Fibroblast of skin of right biceps (primary cell): ENCODE results near the gene DDTL.
A peak's percentile ranks its signal among the peaks of the same experiment; 100 is the strongest.
"Not testable (repeated sequence)": the region's sequence is repeated elsewhere in the genome, so short reads cannot be mapped to it uniquely, and the experiment has no call there.

Experiments used
- DNase-seq: peaks from one replicate; pipeline ENCODE4 v3.0.0-alpha.2; 2013

The DDTL gene

GRCh38 chr22:23970816-23971486 lies 4.3 kb downstream of the DDTL start:
- no peak for DNase-seq

DNA sequence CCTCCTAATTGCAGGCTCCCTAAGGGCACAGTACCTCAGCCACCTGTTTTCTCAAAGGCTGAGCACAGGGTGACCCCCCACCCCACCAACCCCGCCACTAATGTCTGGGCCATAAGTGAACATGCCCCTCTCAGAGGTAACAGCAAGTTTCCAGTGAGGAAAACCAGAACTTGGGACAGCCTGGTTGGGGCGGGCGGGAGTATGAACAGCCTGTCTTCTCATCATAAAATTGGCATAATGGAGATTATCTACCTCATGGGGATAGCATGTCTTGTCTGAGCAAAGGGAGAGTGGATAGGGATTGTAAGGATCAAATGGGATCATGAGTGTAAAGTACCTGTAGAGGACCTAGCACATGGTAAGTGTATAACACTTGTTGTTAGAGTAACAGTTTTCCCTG lies 5.2 kb downstream of the DDTL start:
- DNase-seq: not testable (repeated sequence)

- not testable (repeated sequence) for DNase-seq
These were observed 7.7 kb downstream of the DDTL start, which contains the start of gene DDT for GRCh38 chr22:23974345-23974744. TSS of gene DDT (minus strand) at chr22:23974441. CDS start at chr22:23974414, 27 bp downstream.

DNA sequence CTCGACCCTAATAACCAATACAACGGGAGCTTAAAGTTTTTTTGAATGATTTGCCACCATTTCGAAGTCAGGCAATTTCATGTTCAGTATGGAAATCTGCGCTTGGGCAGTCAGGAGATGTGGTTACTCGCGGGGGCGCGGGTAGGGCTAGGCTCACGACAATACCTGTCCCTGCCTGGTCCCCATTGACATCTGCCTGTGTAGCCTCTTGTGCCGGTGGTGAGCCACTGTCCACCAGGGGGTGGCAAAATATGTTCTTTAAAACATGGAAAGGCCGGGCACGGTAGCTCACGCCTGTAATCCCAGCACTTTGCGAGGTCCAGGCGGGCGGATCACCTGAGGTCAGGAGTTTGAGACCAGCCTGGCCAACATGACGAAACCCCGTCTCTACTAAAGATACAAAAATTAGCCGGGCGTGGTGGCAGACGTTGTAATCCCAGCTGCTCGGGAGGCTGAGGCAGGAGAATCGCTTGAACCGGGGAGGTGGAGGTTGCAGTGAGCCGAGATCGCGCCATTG lies 8.2 kb downstream of the DDTL start:
- DNase-seq: not testable (repeated sequence)

- DNase-seq: not testable (repeated sequence)
These were observed 10.6 kb downstream of the DDTL start for GRCh38 chr22:23977304-23977703.

GRCh38 chr22:23979557-23980240 lies 13.0 kb downstream of the DDTL start, which contains the start of gene GSTT2:
TSS of gene GSTT2 (plus strand) at chr22:23980134.
- DNase-seq: not testable (repeated sequence)

DNA sequence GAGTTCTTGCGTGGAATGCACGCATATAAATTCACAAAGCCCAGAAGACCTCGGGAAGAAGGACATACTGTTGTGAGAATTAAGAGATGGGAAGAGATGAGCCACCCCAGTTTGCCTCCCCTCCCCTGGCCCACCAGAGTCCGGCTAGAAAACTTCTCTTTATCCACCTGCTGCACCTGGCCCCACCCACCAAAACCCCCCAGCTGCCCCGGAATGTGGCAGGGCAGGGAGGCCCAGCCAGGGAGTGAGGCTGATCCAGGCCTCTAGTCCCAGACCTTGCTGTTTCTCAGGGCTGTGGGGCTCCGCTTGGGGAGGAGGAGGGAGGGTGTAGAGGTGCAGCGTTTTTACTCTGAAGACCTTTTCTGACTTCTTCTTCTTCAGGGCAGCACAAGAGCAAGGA lies 13.9 kb downstream of the DDTL start:
- not testable (repeated sequence) for DNase-seq

DNA sequence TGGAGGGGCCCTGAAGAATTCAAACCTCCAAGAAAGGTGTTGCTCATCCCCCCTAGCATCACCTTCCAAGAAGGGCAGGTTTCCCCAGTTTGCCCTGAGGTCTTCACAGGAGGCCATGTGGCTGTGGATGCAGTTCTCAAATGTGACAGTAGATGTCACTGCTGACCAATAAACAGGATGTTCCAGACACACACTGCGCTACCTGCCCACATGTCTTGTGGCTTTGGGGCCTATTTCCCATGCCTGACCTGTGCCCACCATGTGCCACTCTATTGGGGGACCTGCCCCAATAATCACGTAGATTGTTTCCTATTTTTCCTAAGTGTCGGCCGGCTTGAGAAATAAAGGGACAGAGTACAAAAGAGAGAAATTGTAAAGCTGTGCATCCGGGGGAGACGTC lies 17.7 kb downstream of the DDTL start:
- DNase-seq: peak; percentile 30

DNA sequence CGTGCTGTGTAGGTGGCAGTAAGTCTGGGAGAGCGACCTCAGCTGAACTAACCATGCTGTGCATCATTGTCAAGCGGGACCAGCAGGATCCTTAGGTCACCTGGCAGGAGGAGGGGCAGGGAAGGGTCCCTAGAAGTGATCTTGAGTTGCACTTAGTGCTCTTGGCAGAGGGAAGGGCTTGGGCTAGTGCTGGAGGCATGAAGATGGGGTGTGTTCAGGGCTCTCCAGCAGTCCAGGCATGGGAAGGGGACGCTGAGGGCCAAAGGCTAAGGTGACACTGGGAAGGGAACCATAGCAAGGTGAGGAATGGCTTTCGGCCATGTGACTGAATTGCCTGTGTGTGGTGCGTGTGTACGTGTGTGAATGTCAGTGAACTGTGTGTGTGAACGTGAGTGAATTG lies 19.4 kb downstream of the DDTL start:
- not testable (repeated sequence) for DNase-seq

GRCh38 chr22:23986538-23987178 lies 20.0 kb downstream of the DDTL start:
- not testable (repeated sequence) for DNase-seq

- not testable (repeated sequence) for DNase-seq
These were observed 23.0 kb downstream of the DDTL start for GRCh38 chr22:23989583-23990244.

DNA sequence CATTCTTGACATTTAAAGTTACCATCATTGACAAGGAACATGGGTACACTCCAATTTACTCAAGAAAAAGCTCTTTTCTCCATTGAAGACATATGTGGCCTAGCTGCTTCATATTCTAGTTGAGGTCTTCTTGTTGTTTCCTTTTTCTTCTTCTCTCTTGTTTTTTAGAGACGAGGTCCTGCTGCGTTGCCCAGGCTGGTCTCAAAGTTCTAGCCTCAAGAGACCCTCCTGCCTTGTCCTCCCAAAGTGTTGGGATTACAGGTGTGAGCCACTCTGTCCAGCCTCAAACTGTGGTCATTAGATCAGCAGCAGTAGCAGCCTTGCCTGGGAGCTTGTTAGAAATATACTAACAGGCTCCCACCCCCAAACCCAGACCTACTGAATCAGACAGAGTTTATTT lies 26.4 kb downstream of the DDTL start:
- DNase-seq: not testable (repeated sequence)

- DNase-seq: not testable (repeated sequence)
These were observed 27.0 kb downstream of the DDTL start for GRCh38 chr22:23993581-23994177.

GRCh38 chr22:23997092-23997491 lies 30.4 kb downstream of the DDTL start:
- no peak for DNase-seq

DNA sequence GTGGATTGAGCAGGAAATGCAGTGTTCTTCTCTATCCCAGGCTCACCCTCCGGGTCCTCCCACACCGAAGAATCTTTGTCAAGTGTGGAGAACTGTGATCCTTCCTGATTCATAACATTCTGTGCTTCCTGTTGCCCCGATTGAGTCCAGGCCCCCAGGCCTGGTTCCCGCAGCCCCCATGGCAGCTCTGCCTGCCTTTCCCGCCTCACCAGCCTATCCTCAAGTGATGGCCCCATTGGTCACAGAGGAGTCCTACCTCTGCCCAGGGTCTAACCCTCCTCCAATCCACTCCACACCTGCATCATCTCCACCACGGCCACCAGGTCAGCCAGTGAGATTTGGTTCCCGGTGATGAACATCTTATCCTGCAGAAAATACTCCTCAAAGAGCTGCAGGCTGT lies 33.1 kb downstream of the DDTL start:
- DNase-seq: not testable (repeated sequence)

GRCh38 chr22:24001314-24001713 lies 34.6 kb downstream of the DDTL start:
- DNase-seq: no peak

- DNase-seq: no peak
These were observed 35.6 kb downstream of the DDTL start for GRCh38 chr22:24002272-24002671.

GRCh38 chr22:24002851-24003250 lies 36.2 kb downstream of the DDTL start:
- no peak for DNase-seq

DNA sequence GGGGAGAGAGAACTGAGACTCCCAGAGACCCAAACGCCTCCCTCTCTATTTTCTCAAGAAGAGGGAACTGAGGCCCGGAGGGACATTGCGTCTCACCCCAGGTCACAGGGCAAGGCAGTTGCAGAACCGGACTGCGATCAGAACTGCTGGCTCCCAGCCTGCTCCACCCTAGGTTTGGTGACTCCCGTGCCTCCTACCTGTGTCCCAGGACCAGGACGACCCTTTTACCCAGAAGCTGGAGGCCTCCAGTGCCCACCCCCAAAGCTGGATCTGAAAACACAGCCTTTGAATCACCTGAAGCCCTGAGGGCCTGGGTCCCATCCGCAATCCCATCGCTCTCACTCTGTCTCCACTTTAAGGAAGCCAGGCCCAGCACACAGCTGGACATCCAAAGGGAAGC lies 37.2 kb downstream of the DDTL start:
- no peak for DNase-seq

DNA sequence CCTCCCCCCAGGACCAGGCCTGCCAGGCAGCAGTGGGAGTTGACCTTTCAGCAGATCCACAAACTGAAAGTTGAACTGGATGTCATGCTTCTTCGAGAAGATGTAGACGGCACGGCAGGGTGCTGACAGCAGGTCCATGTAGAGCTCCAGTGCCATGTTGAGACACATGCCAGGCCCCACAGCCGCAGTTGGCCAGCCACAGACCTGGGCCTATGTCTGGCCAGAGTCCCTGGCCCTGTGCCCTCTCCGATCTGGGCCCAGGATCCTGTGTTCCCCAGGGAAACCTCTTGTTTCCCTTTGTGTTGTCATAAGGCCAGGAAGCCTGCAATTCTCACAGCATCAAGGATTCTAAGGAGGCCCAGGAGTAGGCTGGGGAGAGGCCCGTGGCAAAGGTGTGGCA lies 38.5 kb downstream of the DDTL start, which contains the start of gene GSTT4:
TSS of gene GSTT4 (minus strand) at position 253 of the 400 bp plus-strand sequence. CDS start at position 156, 97 bp downstream.
- DNase-seq: no peak

GRCh38 chr22:24006207-24006913 lies 39.7 kb downstream of the DDTL start:
- DNase-seq: no peak

DNA sequence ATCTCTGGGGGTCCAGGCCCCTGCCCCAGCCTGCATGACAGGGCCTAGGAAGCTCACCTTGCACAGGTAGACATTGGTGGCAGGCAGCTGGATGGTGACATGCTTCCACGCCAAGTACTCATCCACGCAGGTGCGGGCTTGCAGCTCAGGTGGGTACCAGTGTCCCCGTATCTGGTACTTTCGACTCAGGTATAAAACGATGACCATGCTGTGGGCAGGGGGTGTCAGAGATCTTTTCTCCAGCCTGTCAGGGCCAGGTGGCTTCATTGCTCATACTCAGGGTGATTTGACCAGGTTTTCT lies 40.2 kb downstream of the DDTL start:
- no peak for DNase-seq
